ENCODE results near the gene LRRK2.

GRCh38 chr12:40204337-40204736, 20.5 kb upstream of the LRRK2 start:
- no peak for TF ChIP-seq EZH2 (IDR thresholded peaks at IDR 0.05)
- no peak for TF ChIP-seq POLR2AphosphoS5 (IDR thresholded peaks at IDR 0.05; ENCODE audit: borderline replicate concordance, low read depth, low read length)
- TF ChIP-seq FOXP2 (optimal IDR thresholded peaks at IDR 0.05; ENCODE audit: control extremely low read depth, extremely low read length, insufficient read depth), result no peak
